Liver (tissue), 9 donors: ENCODE measurements around the gene LBHD1. TPM values are rescaled to one million over a fixed set of nuclear protein-coding genes. Genes with fewer than 3 reads are reported as not detected.

Experiments used
- DNase-seq: peaks from one replicate; pipeline ENCODE4 v3.0.0-alpha.2; 2017; ENCODE audit warnings: low spot score
- H3K27ac ChIP-seq, 2 donors: one replicate each; pipeline ENCODE4 v1.7.0; 2013; ENCODE audit warnings: inconsistent platforms in 2 of 2, low read length in 2 of 2, control low read depth in 1 of 2, low read depth in 1 of 2, mild to moderate bottlenecking in 1 of 2
- H3K27me3 ChIP-seq, 4 donors: one replicate each; pipeline versions ENCODE4 v1.6.1 to v1.7.0; 2013; ENCODE audit warnings: low read length in 3 of 4, inconsistent platforms in 1 of 4, mild to moderate bottlenecking in 1 of 4, moderate library complexity in 1 of 4; ENCODE audit not compliant: control insufficient read depth in 4 of 4, insufficient read depth in 4 of 4
- H3K36me3 ChIP-seq, 4 donors: one replicate each; pipeline versions ENCODE4 v1.6.1 to v1.7.0; 2013; ENCODE audit warnings: low read length in 3 of 4, mild to moderate bottlenecking in 3 of 4, low read depth in 1 of 4, moderate library complexity in 1 of 4; ENCODE audit not compliant: control insufficient read depth in 4 of 4, insufficient read depth in 3 of 4
- H3K4me1 ChIP-seq, 4 donors: one replicate each; pipeline versions ENCODE4 v1.6.1 to v1.7.0; 2013; ENCODE audit warnings: low read length in 3 of 4, mild to moderate bottlenecking in 3 of 4, moderate library complexity in 1 of 4; ENCODE audit not compliant: control insufficient read depth in 4 of 4, insufficient read depth in 4 of 4
- H3K4me3 ChIP-seq, 3 donors: one replicate each; pipeline versions ENCODE4 v1.6.1 to v1.7.0; 2013; ENCODE audit warnings: low read length in 3 of 3, control low read depth in 1 of 3, low read depth in 1 of 3, mild to moderate bottlenecking in 1 of 3
- H3K9ac ChIP-seq, 2 donors: one replicate each; pipeline ENCODE4 v1.7.0; 2013; ENCODE audit warnings: low read length in 2 of 2, mild to moderate bottlenecking in 2 of 2, moderate library complexity in 2 of 2, control low read depth in 1 of 2, low read depth in 1 of 2
- H3K9me3 ChIP-seq, 4 donors: one replicate each; pipeline versions ENCODE4 v1.6.1 to v1.7.0; 2013; ENCODE audit warnings: low read length in 3 of 4; ENCODE audit not compliant: control insufficient read depth in 4 of 4
- ATF3 ChIP-seq: IDR thresholded peaks from 2 replicates; pipeline ENCODE4 v1.6.1; 2016; ENCODE audit warnings: antibody characterized with exemption
- EGR1 ChIP-seq, 2 donors: IDR thresholded peaks; 2 replicates each; pipeline ENCODE4 v1.6.1; 2016 to 2018; ENCODE audit warnings: antibody characterized with exemption in 2 of 2, low read depth in 2 of 2
- FOXA1 ChIP-seq: IDR thresholded peaks from 2 replicates; pipeline ENCODE4 v1.6.1; 2016; ENCODE audit warnings: antibody characterized with exemption
- GABPA ChIP-seq, 2 donors: IDR thresholded peaks in 1 of 2; conservative IDR thresholded peaks in 1 of 2; 2 replicates each; pipeline ENCODE4 v1.6.1; 2016; ENCODE audit warnings: antibody characterized with exemption in 2 of 2, mild to moderate bottlenecking in 1 of 2, moderate library complexity in 1 of 2
- HNF4A ChIP-seq, 2 donors: conservative IDR thresholded peaks; 2 replicates each; pipeline ENCODE4 v1.6.1; 2016; ENCODE audit warnings: antibody characterized with exemption in 2 of 2, mild to moderate bottlenecking in 2 of 2
- HNF4G ChIP-seq: IDR thresholded peaks from 2 replicates; pipeline ENCODE4 v1.6.1; 2016; ENCODE audit warnings: antibody characterized with exemption
- JUND ChIP-seq, 2 donors: IDR thresholded peaks; 2 replicates each; pipeline ENCODE4 v1.6.1; 2016; ENCODE audit warnings: antibody characterized with exemption in 2 of 2
- MAX ChIP-seq: IDR thresholded peaks from 2 replicates; pipeline ENCODE4 v1.6.1; 2016; ENCODE audit warnings: antibody characterized with exemption
- NR2F2 ChIP-seq: IDR thresholded peaks from 2 replicates; pipeline ENCODE4 v1.6.1; 2016; ENCODE audit warnings: antibody characterized with exemption
- RAD21 ChIP-seq, 2 donors: IDR thresholded peaks; 2 replicates each; pipeline ENCODE4 v1.6.1; 2016; ENCODE audit warnings: antibody characterized with exemption in 2 of 2, mild to moderate bottlenecking in 2 of 2
- REST ChIP-seq: IDR thresholded peaks from 2 replicates; pipeline ENCODE4 v1.6.1; 2016; ENCODE audit warnings: antibody characterized with exemption, mild to moderate bottlenecking
- SP1 ChIP-seq: IDR thresholded peaks from 2 replicates; pipeline ENCODE4 v1.6.1; 2018; ENCODE audit warnings: antibody characterized with exemption, mild to moderate bottlenecking
- TAF1 ChIP-seq: conservative IDR thresholded peaks from 2 replicates; pipeline ENCODE4 v1.6.1; 2016; ENCODE audit warnings: antibody characterized with exemption, mild to moderate bottlenecking
- YY1 ChIP-seq: IDR thresholded peaks from 2 replicates; pipeline ENCODE4 v1.6.1; 2016; ENCODE audit warnings: antibody characterized with exemption, mild to moderate bottlenecking
- WGBS: extraction: QIAGEN DNeasy Blood & Tissue Kit; methylation state at CpG from one replicate; pipeline ENCODE4 v1.1.7; 2013; 5-methylcytosine and 5-hydroxymethylcytosine counted together
- polyA plus RNA-seq, 2 donors: library from polyadenylated mRNA; stranded (reverse) in 1 of 2; unstranded in 1 of 2; fragments of 200-250 nt in 1 of 2; fragments of >200 nt in 1 of 2; fragmentation: Nextera tagmentation in 1 of 2; extraction: Ambion mirVana in 1 of 2; gene quantifications; one replicate each; pipeline versions ENCODE4 v1.2.1 to v1.2.3, GENCODE V29; 2013 to 2015
- total RNA-seq, 2 donors: library from RNA; depleted of rRNA; stranded (reverse); fragments of >200 nt; gene quantifications; one replicate each; pipeline ENCODE4 v1.2.3, GENCODE V29; 2014
- TF ChIP-seq, protein P1 (sequence below): IDR thresholded peaks from 2 replicates; pipeline ENCODE4 v1.6.1; 2016; ENCODE audit warnings: antibody characterized with exemption
- donor health status: healthy.
- donor health status: healthy.
- donor health status: healthy.
- donor health status: healthy.
- donor health status: healthy.

LBHD1 gene
- total and polyA plus RNA-seq, 4 donors: 1.6 to 4.4 (median 3.4) TPM

DNA sequence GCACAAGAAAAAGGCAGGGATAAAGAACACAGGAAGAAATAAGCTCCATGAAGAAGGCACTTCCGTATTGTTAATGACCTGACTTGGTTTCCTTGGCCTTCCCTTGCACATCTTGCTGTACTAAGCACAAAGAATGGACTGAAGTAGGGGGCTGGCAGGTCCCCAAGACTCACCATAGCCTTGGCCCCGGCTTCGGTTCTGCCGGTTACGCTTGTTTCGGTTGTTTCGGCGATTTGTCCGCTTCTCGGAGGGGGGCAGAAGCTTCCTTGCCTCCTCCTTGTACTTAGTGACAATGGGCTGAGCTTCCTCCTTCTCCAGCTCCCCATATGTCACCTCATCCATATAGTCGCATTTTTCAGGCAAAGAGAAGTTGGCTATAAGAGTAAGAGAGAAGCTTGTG is 44.7 kb upstream of the LBHD1 start (continued):
- no peak for TF ChIP-seq ATF3

DNA sequence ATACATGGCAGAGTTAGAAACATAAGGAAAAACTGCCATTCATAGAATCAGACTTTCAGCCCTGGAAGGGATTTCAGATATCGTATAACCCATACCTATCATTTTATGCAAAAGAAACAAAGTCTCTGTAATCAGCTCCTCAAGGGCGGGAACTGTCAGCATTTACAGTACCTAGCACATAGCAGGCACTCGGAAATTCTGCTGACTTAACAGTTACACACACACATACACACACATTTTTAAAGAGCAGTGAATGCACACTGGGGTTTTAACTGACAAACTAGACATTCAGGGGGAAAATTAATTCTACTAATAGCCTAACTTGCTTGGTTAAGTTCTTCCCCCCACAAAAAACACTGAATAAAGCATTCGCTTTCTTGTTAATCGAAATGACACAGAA is 44.1 kb upstream of the LBHD1 start:
- Histone ChIP-seq H3K27me3 (no peaks in the 10 kb centered on the region), H3K27ac (no peak overlapping the region), H3K36me3 (peaks cover 15 to 61% (median 60%) of the 10 kb centered on the region in 4 donors), H3K9ac (no peak overlapping the region), H3K9me3 (no peaks in the 10 kb centered on the region), H3K4me3 (no peak overlapping the region), H3K4me1 (peaks cover 8 to 45% (median 32%) of the 10 kb centered on the region in 4 donors)
- TF ChIP-seq, protein P1, sequence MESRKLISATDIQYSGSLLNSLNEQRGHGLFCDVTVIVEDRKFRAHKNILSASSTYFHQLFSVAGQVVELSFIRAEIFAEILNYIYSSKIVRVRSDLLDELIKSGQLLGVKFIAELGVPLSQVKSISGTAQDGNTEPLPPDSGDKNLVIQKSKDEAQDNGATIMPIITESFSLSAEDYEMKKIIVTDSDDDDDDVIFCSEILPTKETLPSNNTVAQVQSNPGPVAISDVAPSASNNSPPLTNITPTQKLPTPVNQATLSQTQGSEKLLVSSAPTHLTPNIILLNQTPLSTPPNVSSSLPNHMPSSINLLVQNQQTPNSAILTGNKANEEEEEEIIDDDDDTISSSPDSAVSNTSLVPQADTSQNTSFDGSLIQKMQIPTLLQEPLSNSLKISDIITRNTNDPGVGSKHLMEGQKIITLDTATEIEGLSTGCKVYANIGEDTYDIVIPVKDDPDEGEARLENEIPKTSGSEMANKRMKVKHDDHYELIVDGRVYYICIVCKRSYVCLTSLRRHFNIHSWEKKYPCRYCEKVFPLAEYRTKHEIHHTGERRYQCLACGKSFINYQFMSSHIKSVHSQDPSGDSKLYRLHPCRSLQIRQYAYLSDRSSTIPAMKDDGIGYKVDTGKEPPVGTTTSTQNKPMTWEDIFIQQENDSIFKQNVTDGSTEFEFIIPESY: no peak
- TF ChIP-seq FOXA1 (no peak), MAX (no peak), REST (no peak), GABPA (IDR thresholded peaks at IDR 0.05 in 1 of 2, conservative IDR thresholded peaks at IDR 0.05 in 1 of 2) (no peak), NR2F2 (no peak), HNF4G (no peak), ATF3 (no peak), YY1 (no peak), RAD21 (IDR thresholded peaks at IDR 0.05) (no peak)
- 90% methylated on average over 5 of the region's 5 CpGs for WGBS
- DNase-seq: no peak

- H3K27ac ChIP-seq: no peak overlapping the region
- H3K4me1 ChIP-seq: peaks cover 8 to 50% (median 35%) of the 10 kb centered on the region in 4 donors
- H3K9ac ChIP-seq: no peak overlapping the region
- H3K9me3 ChIP-seq: no peaks in the 10 kb centered on the region
- WGBS: 95% methylated on average over 24 of the region's 24 CpGs
- H3K4me3 ChIP-seq: no peak overlapping the region
- peaks cover 11 to 56% (median 53%) of the 10 kb centered on the region in 4 donors for H3K36me3 ChIP-seq
- no peaks in the 10 kb centered on the region for H3K27me3 ChIP-seq
- no peak for DNase-seq
- TF ChIP-seq TAF1: no peak
- TF ChIP-seq ATF3: no peak
- no peak for TF ChIP-seq SP1
- no peak for TF ChIP-seq RAD21 (IDR thresholded peaks at IDR 0.05)
- TF ChIP-seq MAX: no peak
- no peak for TF ChIP-seq HNF4G
- TF ChIP-seq HNF4A (conservative IDR thresholded peaks at IDR 0.05): no peak
- TF ChIP-seq EGR1 (IDR thresholded peaks at IDR 0.05; ENCODE audit: low read depth in 2 of 2): no peak
- TF ChIP-seq GABPA (IDR thresholded peaks at IDR 0.05 in 1 of 2, conservative IDR thresholded peaks at IDR 0.05 in 1 of 2): no peak
- no peak for TF ChIP-seq FOXA1
- TF ChIP-seq JUND (IDR thresholded peaks at IDR 0.05): no peak
- no peak for TF ChIP-seq NR2F2
- no peak for TF ChIP-seq YY1
- TF ChIP-seq, protein P1: no peak
These were observed 43.4 kb upstream of the LBHD1 start for GRCh38 chr11:62715150-62716130.
